ENCODE results near the gene STXBP1.

The STXBP1 gene

DNA sequence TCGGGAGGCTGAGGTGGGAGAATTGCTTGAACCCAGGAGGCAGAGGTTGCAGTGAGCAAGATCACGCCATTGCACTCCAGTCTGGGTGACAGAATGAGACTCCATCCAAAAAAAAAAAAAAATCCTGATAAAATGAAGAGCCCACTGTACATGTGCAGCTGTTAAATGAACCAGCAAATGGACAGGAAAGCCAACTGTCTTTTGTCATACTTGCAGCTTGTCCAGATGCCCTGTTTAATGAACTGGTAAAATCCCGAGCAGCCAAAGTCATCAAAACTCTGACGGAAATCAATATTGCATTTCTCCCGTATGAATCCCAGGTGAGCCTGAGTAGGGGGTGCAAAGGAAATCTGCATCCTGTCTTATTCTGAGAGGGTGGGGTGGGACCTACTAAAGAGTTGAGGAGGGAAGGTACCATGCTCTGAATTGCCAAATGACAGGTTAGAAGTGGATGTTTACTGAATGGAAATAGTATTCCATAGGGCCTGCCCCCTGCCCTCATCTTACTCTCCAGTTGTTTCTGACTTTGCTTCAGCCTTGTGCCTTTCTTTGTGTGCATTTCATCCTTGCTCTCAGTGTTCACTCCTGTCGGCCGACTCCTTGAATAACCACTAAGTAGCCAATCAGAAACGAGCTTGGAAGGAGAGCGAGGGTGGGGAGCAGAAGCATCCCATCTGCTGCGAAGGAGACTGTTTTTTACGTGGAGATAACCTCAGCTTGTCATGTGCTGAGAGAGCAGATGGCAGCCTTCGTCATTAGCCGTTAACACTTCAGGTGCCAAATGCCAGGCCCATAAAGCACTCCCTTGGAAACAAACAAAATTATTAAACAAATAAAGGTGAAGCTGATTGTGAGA is 49.0 kb downstream of the STXBP1 start:
- DNase-seq = no peak

DNA sequence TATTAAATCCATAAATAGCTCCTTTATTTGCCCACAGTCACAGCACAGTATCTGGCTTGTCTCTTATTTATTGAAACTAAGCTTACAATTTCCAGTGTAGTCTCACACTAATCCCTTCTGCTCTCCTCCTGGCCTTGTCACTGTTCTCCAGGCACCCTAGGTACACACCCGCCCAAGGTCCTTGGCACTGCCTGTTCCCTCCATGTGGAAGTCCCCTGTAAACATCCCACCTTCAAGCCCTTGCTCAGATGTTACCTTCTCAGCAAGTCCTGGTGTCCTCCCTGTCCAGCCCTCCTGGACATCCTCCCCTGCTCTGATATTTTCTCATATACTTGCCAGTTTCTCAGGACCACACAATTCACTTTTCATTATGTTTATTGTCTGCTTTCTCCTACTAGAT is 50.5 kb downstream of the STXBP1 start:
- DNase-seq = no peak

DNA sequence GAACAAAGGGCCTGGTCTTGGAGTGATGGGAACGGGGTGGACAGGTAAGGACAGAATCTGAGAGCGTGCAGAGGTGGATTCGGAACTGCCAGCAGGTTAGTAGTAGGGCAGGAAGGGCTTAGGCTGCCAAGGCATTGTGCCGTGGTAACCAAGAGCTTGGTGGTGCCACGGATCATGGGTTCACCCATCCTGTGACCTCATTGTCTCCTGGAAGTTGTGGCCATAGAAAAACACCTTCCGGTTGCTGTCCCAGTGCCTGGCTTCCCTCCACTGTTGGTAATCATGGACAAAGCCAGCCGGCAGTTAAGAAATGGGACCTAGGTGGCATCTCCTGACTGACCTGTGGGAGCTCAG is 52.2 kb downstream of the STXBP1 start:
- no peak for DNase-seq

DNA sequence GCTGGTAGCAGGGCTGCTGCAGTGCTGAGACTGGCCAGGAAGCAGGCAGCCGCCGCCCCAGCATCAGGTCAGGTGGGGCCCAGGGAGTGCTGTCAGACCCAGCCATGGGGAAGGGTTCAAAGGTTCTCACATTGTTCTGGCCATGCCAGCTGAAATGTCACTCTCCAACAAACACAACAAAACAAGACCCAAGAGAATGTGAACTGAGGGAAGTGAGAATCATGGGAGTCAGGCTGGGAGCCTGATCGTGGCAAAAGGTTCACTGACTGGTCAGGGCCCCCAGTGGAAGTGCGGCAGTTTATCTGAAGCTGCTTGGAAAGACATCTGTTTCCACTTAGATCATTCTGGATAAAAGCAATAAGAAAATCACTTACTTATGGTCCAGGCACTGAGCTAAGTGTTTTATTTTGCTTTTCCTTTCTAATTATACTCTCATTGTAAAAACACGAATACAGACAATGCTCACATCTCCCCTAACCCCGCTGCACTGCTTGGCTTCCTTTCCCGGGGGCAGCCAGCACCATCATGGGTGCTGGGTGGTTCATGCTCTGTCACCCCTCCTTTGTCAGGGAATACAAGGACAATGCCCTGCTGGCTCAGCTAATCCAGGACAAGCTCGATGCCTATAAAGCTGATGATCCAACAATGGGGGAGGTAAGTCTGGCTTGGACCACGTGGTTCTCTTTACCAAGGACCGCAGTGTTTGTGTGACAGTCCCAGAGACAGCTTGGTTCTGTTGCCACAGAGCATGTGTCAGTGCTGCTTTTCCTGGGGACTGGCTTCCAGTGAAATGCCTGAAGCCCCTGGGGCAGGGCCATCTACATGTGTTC is 52.8 kb downstream of the STXBP1 start:
- DNase-seq = no peak

GRCh38 chr9:127667127-127667844 is 55.2 kb downstream of the STXBP1 start:
- no peak for DNase-seq

GRCh38 chr9:127667906-127668305 is 55.8 kb downstream of the STXBP1 start:
- DNase-seq = no peak

DNA sequence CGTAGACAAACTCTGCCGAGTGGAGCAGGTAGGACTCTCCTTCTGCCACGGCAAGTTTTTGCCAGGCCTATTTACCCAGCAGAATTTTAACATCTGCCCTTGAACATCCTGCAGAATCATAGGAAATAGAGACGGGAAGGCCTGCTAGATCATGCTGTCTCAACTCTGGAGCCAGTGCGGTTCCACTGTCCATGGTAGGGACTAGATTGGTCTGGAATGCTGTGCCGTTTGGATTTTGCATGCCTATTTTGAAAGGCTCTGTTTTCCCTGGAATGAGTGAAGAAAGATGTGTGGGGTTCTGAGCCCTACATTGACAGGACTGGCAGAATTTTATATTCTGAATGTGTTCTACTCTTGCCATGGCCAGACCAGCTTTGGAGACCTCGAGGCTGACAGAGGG is 61.2 kb downstream of the STXBP1 start:
- DNase-seq = no peak

- no peak for DNase-seq
Measured at GRCh38 chr9:127676638-127677037, 64.6 kb downstream of the STXBP1 start.

GRCh38 chr9:127679506-127679905 is 67.4 kb downstream of the STXBP1 start:
- DNase-seq = no peak

GRCh38 chr9:127680226-127680625 is 68.1 kb downstream of the STXBP1 start:
- DNase-seq = no peak

DNA sequence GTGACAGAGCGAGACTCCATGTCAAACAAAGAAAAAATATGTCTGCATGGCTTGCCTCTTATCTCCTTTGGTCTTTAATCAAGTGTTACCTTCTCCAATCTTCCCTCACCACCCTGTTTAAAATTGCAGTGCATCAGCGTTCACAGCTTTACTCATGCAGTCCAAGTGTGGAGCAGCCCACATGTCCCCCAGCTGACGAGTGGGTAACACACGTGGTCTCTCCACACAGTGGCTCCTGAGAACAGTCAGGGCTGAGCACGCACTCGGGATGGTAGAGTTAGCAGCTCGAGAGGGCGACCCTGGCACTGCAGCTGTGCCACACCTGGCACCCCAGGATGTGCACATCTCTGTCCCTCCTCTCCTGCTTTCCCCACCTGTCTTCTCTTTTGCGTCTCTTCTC is 68.8 kb downstream of the STXBP1 start:
- DNase-seq = no peak

DNA sequence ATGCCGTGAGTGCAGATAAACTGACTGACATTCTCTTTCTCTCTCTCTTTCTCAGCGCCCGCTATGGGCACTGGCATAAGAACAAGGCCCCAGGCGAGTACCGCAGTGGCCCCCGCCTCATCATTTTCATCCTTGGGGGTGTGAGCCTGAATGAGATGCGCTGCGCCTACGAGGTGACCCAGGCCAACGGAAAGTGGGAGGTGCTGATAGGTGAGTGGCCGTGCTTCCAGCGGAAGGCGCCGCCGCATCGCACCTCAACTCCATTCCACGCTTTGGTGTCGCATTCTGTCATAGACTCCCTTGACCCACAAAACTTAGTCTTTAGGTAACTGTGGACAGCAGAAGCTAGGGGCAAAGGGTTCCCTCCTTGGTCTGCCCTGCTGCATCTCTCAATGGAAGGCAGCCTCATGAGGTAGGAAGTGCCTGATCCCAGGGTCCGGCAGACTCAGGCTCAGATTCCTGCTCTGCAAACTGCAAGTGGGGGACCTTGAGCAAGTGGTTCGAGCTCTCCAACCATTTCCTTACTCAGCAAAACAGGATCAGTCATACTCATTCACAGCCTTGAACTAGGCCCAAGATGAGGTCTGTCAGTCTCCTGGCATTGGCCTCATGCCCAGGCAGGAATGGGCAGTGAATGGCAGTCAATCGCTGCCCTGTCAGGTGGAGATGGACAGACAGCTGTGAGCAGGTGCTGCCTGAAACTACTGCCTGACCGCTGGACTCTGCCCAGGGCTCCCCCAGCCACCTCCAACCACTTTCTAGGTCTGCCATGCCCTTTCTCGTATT is 70.5 kb downstream of the STXBP1 start:
- DNase-seq = no peak

GRCh38 chr9:127683723-127684122 is 71.6 kb downstream of the STXBP1 start:
- peak; percentile 69 for DNase-seq

DNA sequence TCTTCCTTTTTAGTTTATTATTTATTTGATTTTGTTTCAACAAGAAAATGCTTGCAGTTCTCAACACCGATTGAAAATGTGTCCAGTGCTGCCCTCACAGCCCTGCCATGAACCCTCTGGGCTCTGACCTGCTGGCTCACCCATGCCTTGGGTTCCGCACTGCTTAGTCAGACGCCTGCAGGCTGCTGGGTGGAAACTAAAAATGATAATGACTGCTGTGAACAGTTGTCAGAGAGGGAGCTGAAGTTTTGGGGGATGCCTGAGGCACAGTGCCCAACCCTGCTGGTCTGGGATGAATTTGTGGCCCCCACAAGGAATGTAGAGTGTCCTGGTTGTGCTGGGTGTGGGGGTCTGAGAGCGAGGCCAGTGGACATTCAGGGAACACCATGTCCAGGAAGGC is 72.5 kb downstream of the STXBP1 start:
- DNase-seq = peak; percentile 88

DNA sequence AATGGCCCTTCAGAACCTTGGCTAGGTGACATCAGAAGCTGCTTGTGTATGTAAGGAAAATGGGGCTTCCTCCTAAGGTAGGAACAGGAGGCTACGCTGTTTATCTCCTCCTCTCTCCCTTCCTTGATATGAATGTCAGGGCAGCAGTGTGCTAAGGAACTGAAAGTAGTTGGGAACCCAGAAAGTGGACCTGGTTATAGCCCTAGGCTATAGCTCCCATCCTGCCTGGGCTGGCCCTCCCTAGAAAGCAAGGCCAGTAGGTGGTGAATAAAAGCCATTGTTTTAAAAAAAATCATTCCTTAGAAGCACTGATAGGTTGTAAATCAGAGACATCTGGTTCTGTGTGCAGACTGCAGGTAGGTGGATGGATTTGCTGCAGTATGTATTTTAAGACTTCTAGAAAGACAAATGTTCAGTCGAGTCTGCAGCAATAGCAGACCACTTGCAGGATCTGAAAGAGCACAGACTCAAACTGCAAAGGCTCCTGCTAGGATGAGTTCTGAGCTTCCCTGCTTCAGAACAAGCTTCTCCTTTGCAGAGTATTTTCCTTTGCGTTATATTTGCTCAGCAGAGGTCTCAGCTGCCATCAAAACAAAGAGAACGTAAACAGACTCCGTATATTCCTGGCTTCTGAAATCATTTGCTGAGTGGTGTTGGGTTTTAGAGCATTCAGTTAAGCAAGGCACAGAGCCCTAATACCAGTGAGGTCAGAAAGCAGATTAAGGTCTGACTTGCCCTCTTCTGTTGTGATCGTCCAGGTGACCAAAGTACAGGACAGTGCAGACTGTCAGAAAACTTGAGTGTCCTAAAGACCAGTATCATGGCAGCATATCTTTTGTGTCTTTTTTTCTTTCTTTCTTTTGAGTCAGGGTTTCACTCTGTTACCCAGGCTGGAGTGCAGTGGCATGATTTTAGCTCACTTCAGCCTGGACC is 74.7 kb downstream of the STXBP1 start:
- DNase-seq = no peak

DNA sequence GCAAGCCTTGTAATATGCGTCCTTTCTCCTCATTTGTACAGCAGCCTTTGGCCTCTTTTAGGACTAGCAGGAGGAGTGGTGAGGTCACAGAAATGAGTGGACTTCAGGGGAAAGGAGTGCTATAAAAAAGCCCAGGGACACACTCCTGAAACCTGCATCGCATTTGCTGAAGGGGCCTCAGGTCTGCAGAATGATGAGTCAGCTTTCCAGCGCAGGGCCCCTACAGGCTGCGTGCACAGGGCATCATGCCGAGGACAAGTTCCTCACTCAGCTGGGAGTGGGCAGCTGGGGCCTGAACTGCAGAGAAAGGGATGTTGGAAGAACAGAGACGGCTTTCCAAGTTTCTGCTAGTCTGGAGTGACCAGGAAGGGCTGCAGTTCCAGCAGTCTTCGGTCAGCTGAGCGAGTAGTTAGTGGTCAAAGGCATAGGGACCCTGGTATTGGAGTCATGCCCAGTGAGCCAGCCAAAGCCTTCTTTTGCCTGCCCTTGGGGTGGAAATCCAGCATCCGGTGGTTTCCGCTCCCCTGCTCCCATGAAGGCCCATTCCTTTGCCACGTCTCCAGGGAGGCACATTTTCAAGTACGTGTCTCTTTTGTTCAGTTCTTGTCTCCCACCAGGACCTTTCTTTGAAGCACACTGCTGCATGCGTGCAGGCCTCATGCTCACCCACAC is 77.4 kb downstream of the STXBP1 start:
- DNase-seq = no peak

DNA sequence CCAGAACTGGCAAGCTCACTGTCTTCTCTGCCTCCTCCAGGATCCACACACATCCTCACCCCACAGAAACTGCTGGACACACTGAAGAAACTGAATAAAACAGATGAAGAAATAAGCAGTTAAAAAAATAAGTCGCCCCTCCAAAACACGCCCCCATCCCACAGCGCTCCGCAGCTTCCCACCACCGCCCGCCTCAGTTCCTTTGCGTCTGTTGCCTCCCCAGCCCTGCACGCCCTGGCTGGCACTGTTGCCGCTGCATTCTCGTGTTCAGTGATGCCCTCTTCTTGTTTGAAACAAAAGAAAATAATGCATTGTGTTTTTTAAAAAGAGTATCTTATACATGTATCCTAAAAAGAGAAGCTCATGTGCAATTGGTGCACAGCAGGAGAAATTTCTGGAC is 78.7 kb downstream of the STXBP1 start:
- no peak for DNase-seq

DNA sequence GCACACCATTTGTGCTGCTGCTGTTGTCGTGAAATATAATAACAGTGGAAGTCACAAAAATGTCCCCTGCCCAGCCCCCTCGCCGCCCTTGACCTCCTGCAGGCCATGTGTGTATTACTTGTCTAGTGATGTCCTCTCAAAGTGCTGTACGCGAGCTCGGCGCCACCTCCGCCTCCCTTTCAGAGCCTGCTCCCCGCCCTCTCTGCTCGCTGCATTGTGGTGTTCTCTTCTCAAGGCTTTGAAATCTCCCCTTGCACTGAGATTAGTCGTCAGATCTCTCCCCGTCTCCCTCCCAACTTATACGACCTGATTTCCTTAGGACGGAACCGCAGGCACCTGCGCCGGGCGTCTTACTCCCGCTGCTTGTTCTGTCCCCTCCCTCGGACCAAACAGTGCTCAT is 80.0 kb downstream of the STXBP1 start:
- DNase-seq = no peak

DNA sequence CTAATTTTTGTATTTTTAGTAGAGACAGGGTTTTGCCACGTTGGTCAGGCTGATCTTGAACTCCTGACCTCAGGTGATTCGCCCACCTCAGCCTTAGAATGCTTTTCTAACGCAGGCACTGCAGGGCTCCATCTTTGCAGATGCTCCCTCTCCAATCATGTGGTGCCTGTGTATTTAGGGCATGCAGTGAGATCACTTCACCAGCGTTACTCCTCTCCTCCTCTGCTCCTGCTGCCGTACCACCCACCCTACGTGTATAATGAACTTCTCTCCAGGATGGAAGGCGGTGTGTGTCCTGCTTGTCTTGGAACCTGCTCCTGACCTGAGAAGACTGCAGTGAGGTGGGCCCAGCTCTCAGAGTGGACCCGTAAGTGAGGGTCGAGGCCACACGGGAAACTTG is 81.1 kb downstream of the STXBP1 start:
- DNase-seq = no peak

DNA sequence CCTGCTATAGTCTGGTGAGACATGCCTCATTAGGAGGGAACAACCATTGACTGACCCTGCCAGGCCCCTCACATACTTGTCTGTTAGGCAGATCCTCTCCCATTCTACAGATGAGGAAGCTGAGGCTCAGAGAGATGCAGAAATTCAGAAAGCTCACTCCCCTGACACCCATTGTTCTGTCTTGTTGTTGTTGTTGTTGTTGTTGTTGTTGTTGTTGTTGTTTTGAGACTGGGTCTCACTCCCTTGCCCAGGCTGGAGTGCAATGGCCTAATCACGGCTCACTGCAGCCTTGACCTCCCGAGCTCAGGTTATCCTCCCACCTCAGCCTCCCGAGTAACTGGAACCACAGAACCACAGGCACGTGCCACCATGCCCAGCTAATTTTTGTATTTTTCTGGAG is 81.6 kb downstream of the STXBP1 start:
- DNase-seq = no peak
